HG02763 (cell line): ENCODE results near the gene VAC14.
A peak's percentile ranks its signal among the peaks of the same experiment; 100 is the strongest.
"Not testable (repeated sequence)": the region's sequence is repeated elsewhere in the genome, so short reads cannot be mapped to it uniquely, and the experiment has no call there.

Source experiments
- ATAC-seq: cut with Tn5 transposase; IDR thresholded peaks from one replicate; pipeline ENCODE4 v1.9.1; 2021; ENCODE audit warnings: mild to moderate bottlenecking, moderate library complexity; ENCODE audit not compliant: unreplicated experiment

Gene VAC14

DNA sequence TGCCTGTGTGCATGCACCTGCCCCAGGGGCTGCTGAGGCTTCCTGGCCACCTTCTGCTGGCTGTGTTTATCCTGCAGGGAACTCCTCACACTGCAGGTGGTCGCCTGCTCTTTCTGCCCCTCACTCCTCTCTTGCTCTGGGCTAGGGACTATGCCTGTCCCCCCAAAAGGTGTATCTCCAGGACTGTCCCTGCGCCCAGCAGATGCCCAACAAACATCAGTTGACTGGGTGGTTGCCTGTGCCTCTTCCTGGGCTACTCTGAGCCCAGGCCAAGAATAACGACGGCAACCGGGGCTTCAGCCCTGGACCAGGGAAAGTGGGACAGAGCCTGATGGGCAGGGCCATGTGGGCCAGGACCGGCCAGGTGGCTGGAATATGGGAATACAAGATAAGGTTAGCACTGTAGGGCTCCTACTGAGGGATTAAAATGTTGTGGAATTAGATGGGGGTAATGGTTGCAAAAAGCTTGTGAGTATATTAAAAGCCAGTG is 55.4 kb downstream of the VAC14 start:
- ATAC-seq, result no peak

- ATAC-seq, result no peak
Measured at GRCh38 chr16:70744366-70744765, 56.6 kb downstream of the VAC14 start.

GRCh38 chr16:70743791-70744190 is 57.2 kb downstream of the VAC14 start:
- no peak for ATAC-seq

GRCh38 chr16:70742967-70743366 is 58.0 kb downstream of the VAC14 start:
- ATAC-seq, result not testable (repeated sequence)

DNA sequence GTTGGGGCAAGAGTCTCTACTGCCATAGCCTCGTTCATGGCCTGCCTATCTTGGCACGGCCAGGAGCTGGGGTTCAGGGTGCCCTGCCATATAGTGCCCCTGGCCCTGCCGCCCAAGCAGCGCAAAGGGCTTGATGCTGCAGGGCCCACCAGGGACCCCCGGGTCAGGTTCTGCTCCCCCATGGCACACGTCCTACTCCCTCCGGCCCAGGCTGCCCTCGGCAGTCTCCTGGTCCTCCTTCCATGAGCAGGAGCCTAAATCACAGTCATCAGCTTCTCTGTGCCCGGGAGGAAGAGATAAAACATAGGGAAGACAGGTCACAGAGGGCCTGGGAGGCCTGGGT is 59.2 kb downstream of the VAC14 start:
- ATAC-seq, result no peak

DNA sequence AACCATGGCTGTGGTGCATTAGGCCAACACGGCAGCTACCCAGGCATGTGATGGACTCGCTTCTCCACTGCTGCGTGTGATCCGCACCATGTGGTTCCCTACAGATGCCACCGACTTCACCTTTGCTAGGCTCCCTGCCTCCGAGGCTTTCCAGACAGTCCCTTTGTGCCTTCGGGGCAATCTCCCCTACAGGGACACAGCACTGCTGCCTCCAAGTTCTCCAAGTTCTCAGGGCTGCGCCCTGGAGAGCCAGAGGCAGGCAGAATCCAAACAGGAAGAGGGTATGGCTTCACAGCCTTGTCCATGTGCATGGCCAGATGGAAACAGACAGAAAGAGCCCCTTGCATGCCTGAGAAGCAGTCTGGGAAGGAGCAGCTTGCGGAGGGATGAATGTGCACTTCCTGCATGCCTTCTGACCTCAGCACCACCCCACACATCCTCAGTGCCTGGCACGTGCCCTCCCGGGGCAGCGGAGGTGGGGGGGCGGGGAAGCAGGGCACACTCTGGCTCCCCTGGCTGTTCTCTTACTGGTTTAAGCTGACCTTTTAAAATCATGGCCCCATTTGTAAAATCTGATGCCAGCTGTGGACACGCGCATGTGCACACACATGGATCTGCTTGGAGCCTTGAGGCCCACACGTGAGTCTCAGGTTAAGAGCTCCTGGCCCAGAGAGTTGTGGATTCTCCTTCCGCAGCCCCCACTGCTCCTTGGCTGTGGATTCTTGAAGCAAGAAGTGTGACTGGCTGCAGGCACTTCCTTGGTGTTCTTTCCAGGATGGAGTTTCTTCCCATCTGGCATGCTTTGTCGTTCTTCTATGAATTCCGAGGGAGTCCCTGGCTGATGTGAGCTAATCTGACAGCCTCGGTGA is 59.8 kb downstream of the VAC14 start:
- ATAC-seq, result no peak

DNA sequence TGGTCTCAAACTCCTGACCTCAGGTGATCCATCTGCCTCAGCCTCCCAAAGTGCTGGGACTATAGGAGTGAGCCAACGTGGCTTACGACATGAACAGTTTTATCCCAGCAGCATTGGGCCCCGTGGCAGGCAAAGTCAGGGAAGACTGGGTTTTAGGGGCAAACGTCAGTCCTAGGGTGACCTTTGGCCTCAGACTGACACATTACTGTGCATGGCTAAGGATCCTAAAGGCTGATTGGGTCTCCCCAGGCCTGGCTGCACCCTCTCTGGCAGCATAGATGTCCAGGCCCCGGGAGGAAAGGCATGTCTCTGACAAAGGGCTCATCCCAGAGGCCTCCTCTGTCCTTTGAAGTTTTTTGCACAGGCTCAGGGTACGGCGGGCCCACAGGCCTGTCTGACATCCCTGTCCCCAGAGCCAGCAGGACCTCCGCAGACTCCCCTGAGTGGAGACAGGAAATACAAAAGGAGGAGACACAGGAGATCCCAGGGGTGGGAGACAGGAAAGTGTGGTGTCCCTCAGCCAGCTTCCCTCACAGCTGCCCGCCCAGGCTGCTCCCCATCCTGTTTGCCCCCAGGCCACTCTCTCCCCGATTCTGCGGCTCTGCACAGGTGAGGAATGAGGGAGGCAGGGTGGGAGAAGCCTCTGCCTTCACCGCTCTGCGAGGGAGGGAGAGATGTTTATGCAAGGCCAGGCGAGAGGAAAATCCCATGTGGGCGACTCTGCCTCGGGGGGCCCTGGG is 60.6 kb downstream of the VAC14 start:
- no peak for ATAC-seq

GRCh38 chr16:70739389-70739788 is 61.6 kb downstream of the VAC14 start:
- no peak for ATAC-seq

GRCh38 chr16:70738083-70738977 is 62.6 kb downstream of the VAC14 start:
- ATAC-seq, result no peak

GRCh38 chr16:70737377-70738082 is 63.4 kb downstream of the VAC14 start:
- peak; percentile 86 for ATAC-seq

- ATAC-seq, result no peak
Measured at GRCh38 chr16:70736465-70737376, 64.2 kb downstream of the VAC14 start.

DNA sequence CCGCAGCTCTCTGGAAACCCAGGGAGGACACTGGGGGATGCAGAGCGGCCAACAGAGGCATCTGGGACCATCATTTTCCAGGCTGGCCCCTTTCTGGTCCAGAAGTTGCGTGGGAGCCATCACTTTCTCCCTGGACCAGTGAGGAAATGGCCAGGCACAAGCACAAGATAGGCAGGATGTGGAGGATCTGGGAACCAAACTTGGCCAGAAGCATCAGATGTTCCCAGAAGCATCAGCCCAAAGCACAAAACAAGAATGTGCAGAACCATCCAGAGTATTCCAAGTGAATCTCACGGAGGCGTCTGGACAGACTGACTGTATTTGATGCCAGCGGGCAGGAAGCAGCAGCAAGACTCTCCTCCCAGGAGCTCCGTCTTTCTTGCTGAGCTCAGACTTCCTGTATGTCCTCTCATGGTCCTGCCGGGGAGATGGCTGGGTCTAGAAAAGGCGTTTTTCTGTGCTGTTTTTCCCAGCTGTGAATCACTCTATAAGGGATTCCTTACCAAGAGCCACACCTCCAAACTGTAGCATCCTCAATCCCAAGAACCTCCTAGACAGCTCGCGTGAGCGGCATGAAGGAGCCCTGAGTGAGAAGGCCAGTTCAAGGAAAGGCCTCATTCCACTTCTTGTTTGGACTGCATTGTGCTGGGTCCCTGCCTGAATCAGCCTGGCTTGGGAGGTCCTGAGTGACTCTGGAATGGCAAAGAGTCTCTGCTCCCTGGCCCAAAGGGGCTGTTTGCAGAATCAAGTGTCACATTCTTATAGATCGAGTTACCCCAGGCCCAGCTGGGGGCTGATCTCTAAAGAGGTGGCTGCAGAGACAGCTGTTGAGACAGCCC is 65.6 kb downstream of the VAC14 start:
- ATAC-seq, result no peak

GRCh38 chr16:70734522-70735095 is 66.3 kb downstream of the VAC14 start:
- ATAC-seq, result no peak

DNA sequence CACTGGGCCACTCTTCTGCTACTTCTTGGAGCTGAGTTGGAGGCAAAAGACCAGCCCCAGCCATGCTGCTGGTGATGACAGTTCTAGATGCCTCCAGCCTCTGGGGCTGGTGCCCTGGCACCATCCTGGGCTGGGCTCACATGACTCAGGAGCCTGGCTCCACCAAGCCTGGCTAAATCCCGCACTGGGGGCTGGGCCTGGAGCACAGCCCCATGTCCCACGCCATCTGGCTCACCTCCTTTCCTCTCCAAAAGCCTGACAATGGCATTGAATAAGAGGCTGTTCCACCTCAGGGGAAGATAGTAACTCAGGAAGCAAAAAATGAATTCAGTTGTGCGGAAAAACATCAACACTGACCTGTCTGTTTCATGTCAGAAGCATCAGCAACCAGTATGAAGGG is 70.0 kb downstream of the VAC14 start:
- ATAC-seq, result no peak

- no peak for ATAC-seq
Measured at GRCh38 chr16:70730031-70730430, 70.9 kb downstream of the VAC14 start.

DNA sequence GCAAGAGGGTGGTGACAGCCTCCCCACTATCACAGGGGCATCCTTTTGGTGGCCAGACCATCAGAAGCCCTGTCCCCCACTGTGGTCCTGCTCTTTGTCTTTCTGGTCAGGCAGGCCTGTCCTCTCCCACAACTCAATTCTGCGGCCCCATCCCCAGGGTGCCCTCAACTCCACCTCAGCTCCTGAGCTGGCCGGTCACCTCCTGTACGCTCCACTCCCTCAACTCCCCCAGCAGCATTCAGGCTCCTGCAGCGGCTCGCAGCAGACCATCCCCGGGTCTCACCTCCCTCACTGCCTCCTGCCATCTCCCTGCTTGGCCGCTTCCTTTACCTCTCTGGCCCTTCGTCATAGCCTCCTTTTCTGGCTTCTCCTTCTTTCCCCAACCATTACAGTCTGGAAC is 71.7 kb downstream of the VAC14 start:
- ATAC-seq, result no peak

- ATAC-seq, result no peak
Measured at GRCh38 chr16:70728150-70728549, 72.8 kb downstream of the VAC14 start.

GRCh38 chr16:70726892-70727361 is 74.0 kb downstream of the VAC14 start:
- no peak for ATAC-seq
